ENCODE data around the gene ASCC1.
"Not testable (repeated sequence)": the region's sequence is repeated elsewhere in the genome, so short reads cannot be mapped to it uniquely, and the experiment has no call there.

Gene ASCC1

GRCh38 chr10:72124989-72125388 is 91.1 kb downstream of the ASCC1 start:
- no peak for DNase-seq (ENCODE audit: low read depth)

- DNase-seq (ENCODE audit: low read depth) = no peak
Measured at GRCh38 chr10:72124381-72124780, 91.7 kb downstream of the ASCC1 start.

GRCh38 chr10:72123616-72124015 is 92.5 kb downstream of the ASCC1 start:
- no peak for DNase-seq (ENCODE audit: low read depth)

GRCh38 chr10:72122221-72122620 is 93.9 kb downstream of the ASCC1 start:
- DNase-seq (ENCODE audit: low read depth) = peak; percentile 25

- DNase-seq (ENCODE audit: low read depth) = no peak
Measured at GRCh38 chr10:72121389-72121788, 94.7 kb downstream of the ASCC1 start.

GRCh38 chr10:72116372-72116771 is 99.7 kb downstream of the ASCC1 start:
- DNase-seq (ENCODE audit: low read depth) = no peak

- DNase-seq (ENCODE audit: low read depth) = no peak
Measured at GRCh38 chr10:72114706-72115450, 101.2 kb downstream of the ASCC1 start.

GRCh38 chr10:72110673-72111401 is 105.2 kb downstream of the ASCC1 start:
- no peak for DNase-seq (ENCODE audit: low read depth)

GRCh38 chr10:72109636-72110157 is 106.4 kb downstream of the ASCC1 start:
- DNase-seq (ENCODE audit: low read depth) = no peak

GRCh38 chr10:72108830-72109635 is 107.0 kb downstream of the ASCC1 start:
- DNase-seq (ENCODE audit: low read depth) = no peak

- not testable (repeated sequence) for DNase-seq (ENCODE audit: low read depth)
Measured at GRCh38 chr10:72108004-72108370, 108.1 kb downstream of the ASCC1 start.

GRCh38 chr10:72107325-72108003 is 108.6 kb downstream of the ASCC1 start:
- no peak for DNase-seq (ENCODE audit: low read depth)

GRCh38 chr10:72106896-72107295 is 109.2 kb downstream of the ASCC1 start:
- DNase-seq (ENCODE audit: low read depth) = no peak

GRCh38 chr10:72106154-72106849 is 109.8 kb downstream of the ASCC1 start:
- DNase-seq (ENCODE audit: low read depth) = no peak

GRCh38 chr10:72105710-72106109 is 110.4 kb downstream of the ASCC1 start:
- DNase-seq (ENCODE audit: low read depth) = no peak

- DNase-seq (ENCODE audit: low read depth) = no peak
Measured at GRCh38 chr10:72105098-72105475, 111.0 kb downstream of the ASCC1 start.

- DNase-seq (ENCODE audit: low read depth) = no peak
Measured at GRCh38 chr10:72104472-72105097, 111.5 kb downstream of the ASCC1 start.

GRCh38 chr10:72099600-72099921 is 116.5 kb downstream of the ASCC1 start:
- no peak for DNase-seq (ENCODE audit: low read depth)

GRCh38 chr10:72098836-72099599 is 117.1 kb downstream of the ASCC1 start:
- DNase-seq (ENCODE audit: low read depth) = no peak

GRCh38 chr10:72098301-72098835 is 117.7 kb downstream of the ASCC1 start:
- DNase-seq (ENCODE audit: low read depth) = no peak
